Liver (tissue), 9 donors: Measurements from ENCODE around the gene ODAD3. TPM values are rescaled to one million over a fixed set of nuclear protein-coding genes. Genes with fewer than 3 reads are reported as not detected.

Experiments used
- DNase-seq: peaks from one replicate; pipeline ENCODE4 v3.0.0-alpha.2; 2017; ENCODE audit warnings: low spot score
- H3K27ac ChIP-seq, 2 donors: one replicate each; pipeline ENCODE4 v1.7.0; 2013; ENCODE audit warnings: inconsistent platforms in 2 of 2, low read length in 2 of 2, control low read depth in 1 of 2, low read depth in 1 of 2, mild to moderate bottlenecking in 1 of 2
- H3K27me3 ChIP-seq, 4 donors: one replicate each; pipeline versions ENCODE4 v1.6.1 to v1.7.0; 2013; ENCODE audit warnings: low read length in 3 of 4, inconsistent platforms in 1 of 4, mild to moderate bottlenecking in 1 of 4, moderate library complexity in 1 of 4; ENCODE audit not compliant: control insufficient read depth in 4 of 4, insufficient read depth in 4 of 4
- H3K36me3 ChIP-seq, 4 donors: one replicate each; pipeline versions ENCODE4 v1.6.1 to v1.7.0; 2013; ENCODE audit warnings: low read length in 3 of 4, mild to moderate bottlenecking in 3 of 4, low read depth in 1 of 4, moderate library complexity in 1 of 4; ENCODE audit not compliant: control insufficient read depth in 4 of 4, insufficient read depth in 3 of 4
- H3K4me1 ChIP-seq, 4 donors: one replicate each; pipeline versions ENCODE4 v1.6.1 to v1.7.0; 2013; ENCODE audit warnings: low read length in 3 of 4, mild to moderate bottlenecking in 3 of 4, moderate library complexity in 1 of 4; ENCODE audit not compliant: control insufficient read depth in 4 of 4, insufficient read depth in 4 of 4
- H3K4me3 ChIP-seq, 3 donors: one replicate each; pipeline versions ENCODE4 v1.6.1 to v1.7.0; 2013; ENCODE audit warnings: low read length in 3 of 3, control low read depth in 1 of 3, low read depth in 1 of 3, mild to moderate bottlenecking in 1 of 3
- H3K9ac ChIP-seq, 2 donors: one replicate each; pipeline ENCODE4 v1.7.0; 2013; ENCODE audit warnings: low read length in 2 of 2, mild to moderate bottlenecking in 2 of 2, moderate library complexity in 2 of 2, control low read depth in 1 of 2, low read depth in 1 of 2
- H3K9me3 ChIP-seq, 4 donors: one replicate each; pipeline versions ENCODE4 v1.6.1 to v1.7.0; 2013; ENCODE audit warnings: low read length in 3 of 4; ENCODE audit not compliant: control insufficient read depth in 4 of 4
- CTCF ChIP-seq: fragments of 150-350 bp; IDR thresholded peaks from 2 replicates; pipeline ENCODE4 v1.5.1; 2017; ENCODE audit warnings: improper control_type of control experiment, low read depth, low read length; ENCODE audit not compliant: missing input control
- EGR1 ChIP-seq, 2 donors: IDR thresholded peaks; 2 replicates each; pipeline ENCODE4 v1.6.1; 2016 to 2018; ENCODE audit warnings: antibody characterized with exemption in 2 of 2, low read depth in 2 of 2
- FOXA1 ChIP-seq: IDR thresholded peaks from 2 replicates; pipeline ENCODE4 v1.6.1; 2016; ENCODE audit warnings: antibody characterized with exemption
- HNF4A ChIP-seq, 2 donors: conservative IDR thresholded peaks; 2 replicates each; pipeline ENCODE4 v1.6.1; 2016; ENCODE audit warnings: antibody characterized with exemption in 2 of 2, mild to moderate bottlenecking in 2 of 2
- HNF4G ChIP-seq: IDR thresholded peaks from 2 replicates; pipeline ENCODE4 v1.6.1; 2016; ENCODE audit warnings: antibody characterized with exemption
- JUND ChIP-seq, 2 donors: IDR thresholded peaks; 2 replicates each; pipeline ENCODE4 v1.6.1; 2016; ENCODE audit warnings: antibody characterized with exemption in 2 of 2
- NR2F2 ChIP-seq: IDR thresholded peaks from 2 replicates; pipeline ENCODE4 v1.6.1; 2016; ENCODE audit warnings: antibody characterized with exemption
- RAD21 ChIP-seq, 2 donors: IDR thresholded peaks; 2 replicates each; pipeline ENCODE4 v1.6.1; 2016; ENCODE audit warnings: antibody characterized with exemption in 2 of 2, mild to moderate bottlenecking in 2 of 2
- REST ChIP-seq: IDR thresholded peaks from 2 replicates; pipeline ENCODE4 v1.6.1; 2016; ENCODE audit warnings: antibody characterized with exemption, mild to moderate bottlenecking
- RXRA ChIP-seq, 2 donors: IDR thresholded peaks; 2 replicates each; pipeline ENCODE4 v1.6.1; 2017 to 2018; ENCODE audit warnings: antibody characterized with exemption in 2 of 2, mild to moderate bottlenecking in 1 of 2
- SP1 ChIP-seq: IDR thresholded peaks from 2 replicates; pipeline ENCODE4 v1.6.1; 2018; ENCODE audit warnings: antibody characterized with exemption, mild to moderate bottlenecking
- TAF1 ChIP-seq: conservative IDR thresholded peaks from 2 replicates; pipeline ENCODE4 v1.6.1; 2016; ENCODE audit warnings: antibody characterized with exemption, mild to moderate bottlenecking
- YY1 ChIP-seq: IDR thresholded peaks from 2 replicates; pipeline ENCODE4 v1.6.1; 2016; ENCODE audit warnings: antibody characterized with exemption, mild to moderate bottlenecking
- ZBTB33 ChIP-seq: IDR thresholded peaks from 2 replicates; pipeline ENCODE4 v1.6.1; 2016; ENCODE audit warnings: antibody characterized with exemption
- WGBS: extraction: QIAGEN DNeasy Blood & Tissue Kit; methylation state at CpG from one replicate; pipeline ENCODE4 v1.1.7; 2013; 5-methylcytosine and 5-hydroxymethylcytosine counted together
- polyA plus RNA-seq, 2 donors: library from polyadenylated mRNA; stranded (reverse) in 1 of 2; unstranded in 1 of 2; fragments of 200-250 nt in 1 of 2; fragments of >200 nt in 1 of 2; fragmentation: Nextera tagmentation in 1 of 2; extraction: Ambion mirVana in 1 of 2; gene quantifications; one replicate each; pipeline versions ENCODE4 v1.2.1 to v1.2.3, GENCODE V29; 2013 to 2015
- total RNA-seq, 2 donors: library from RNA; depleted of rRNA; stranded (reverse); fragments of >200 nt; gene quantifications; one replicate each; pipeline ENCODE4 v1.2.3, GENCODE V29; 2014
- donor health status: healthy.
- donor health status: healthy.
- donor health status: healthy.
- donor health status: healthy.
- donor health status: healthy.

Gene ODAD3
- total and polyA plus RNA-seq, 4 donors = 0.08 to 0.46 (median 0.21) TPM; not detected in 1

GRCh38 chr19:11426656-11427055, 8.3 kb downstream of the ODAD3 start:
- Histone ChIP-seq H3K9ac (no peak overlapping the region), H3K9me3 (peaks cover 0 to 2% (median 0%) of the 10 kb centered on the region in 4 donors), H3K27ac (no peak overlapping the region), H3K27me3 (no peaks in the 10 kb centered on the region), H3K36me3 (no peaks in the 10 kb centered on the region), H3K4me3 (no peak overlapping the region), H3K4me1 (peaks cover 0 to 5% (median 4%) of the 10 kb centered on the region in 4 donors)
- WGBS = 93% methylated on average over 19 of the region's 19 CpGs
- DNase-seq = no peak
- no peak for TF ChIP-seq ZBTB33

- Histone ChIP-seq H3K4me1 (peaks cover 0 to 7% (median 4%) of the 10 kb centered on the region in 4 donors), H3K4me3 (no peak overlapping the region), H3K9ac (no peak overlapping the region), H3K36me3 (no peaks in the 10 kb centered on the region), H3K27me3 (no peaks in the 10 kb centered on the region), H3K27ac (no peak overlapping the region), H3K9me3 (peaks cover 0 to 2% (median 0%) of the 10 kb centered on the region in 4 donors)
- TF ChIP-seq FOXA1 (no peak), HNF4G (no peak), TAF1 (no peak), SP1 (no peak), CTCF (no peak), ZBTB33 (no peak), EGR1 (IDR thresholded peaks at IDR 0.05; ENCODE audit: low read depth in 2 of 2) (no peak), RXRA (IDR thresholded peaks at IDR 0.05) (no peak), REST (no peak), HNF4A (conservative IDR thresholded peaks at IDR 0.05) (no peak), YY1 (no peak), NR2F2 (no peak), JUND (IDR thresholded peaks at IDR 0.05) (no peak), RAD21 (IDR thresholded peaks at IDR 0.05) (no peak)
- DNase-seq = no peak
- WGBS = 90% methylated on average over 28 of the region's 28 CpGs
Observed at GRCh38 chr19:11425719-11426457, 9.0 kb downstream of the ODAD3 start.
